GM18526 (cell line): ENCODE data around the gene TJP3.

Experiments used
- POLR2A ChIP-seq: IDR thresholded peaks from 3 replicates; pipeline ENCODE4 v1.6.1; 2011; ENCODE audit not compliant: insufficient read length; ENCODE audit errors: extremely low read depth

TJP3 gene

GRCh38 chr19:3683405-3684053 lies 24.7 kb upstream of the TJP3 start:
- no peak for TF ChIP-seq POLR2A

GRCh38 chr19:3684054-3684816 lies 23.9 kb upstream of the TJP3 start:
- no peak for TF ChIP-seq POLR2A

GRCh38 chr19:3684817-3685410 lies 23.3 kb upstream of the TJP3 start:
- no peak for TF ChIP-seq POLR2A

- no peak for TF ChIP-seq POLR2A
Measured at GRCh38 chr19:3687393-3687773, 20.8 kb upstream of the TJP3 start.

- TF ChIP-seq POLR2A, result no peak
Measured at GRCh38 chr19:3687774-3688706, 20.1 kb upstream of the TJP3 start.

- no peak for TF ChIP-seq POLR2A
Measured at GRCh38 chr19:3690551-3691371, 17.4 kb upstream of the TJP3 start.

GRCh38 chr19:3691372-3691716 lies 16.8 kb upstream of the TJP3 start:
- TF ChIP-seq POLR2A, result no peak

- TF ChIP-seq POLR2A, result no peak
Measured at GRCh38 chr19:3691726-3692125, 16.5 kb upstream of the TJP3 start.

- TF ChIP-seq POLR2A, result no peak
Measured at GRCh38 chr19:3692141-3693024, 15.8 kb upstream of the TJP3 start.

GRCh38 chr19:3693025-3693925 lies 14.9 kb upstream of the TJP3 start:
- TF ChIP-seq POLR2A, result no peak

- no peak for TF ChIP-seq POLR2A
Measured at GRCh38 chr19:3694361-3695123, 13.6 kb upstream of the TJP3 start.
